WTC11 (cell line): ENCODE measurements around the gene LAMB4. TPM values are rescaled to one million over a fixed set of nuclear protein-coding genes. Genes with fewer than 3 reads are reported as not detected.

Source experiments
- ATAC-seq: fragments of 200-7000 bp; cut with Tn5 transposase; 2 replicates; pipeline ENCODE4 v1.10.0; 2021; ENCODE audit warnings: mild to moderate bottlenecking, moderate library complexity
- CTCF ChIA-PET: fragments of 300-600 bp; sonication (Branson Sonifier 250); formaldehyde crosslinking; loops from one replicate; lab custom pipeline; 2021; ENCODE audit warnings: antibody characterized with exemption; lab: Charles Lee
- POLR2A ChIA-PET: fragments of 350-600 bp; sonication (Branson Sonifier 250); formaldehyde crosslinking; loops from one replicate; lab custom pipeline; 2021; ENCODE audit warnings: antibody characterized with exemption; lab: Charles Lee
- DNase-seq: peaks from one replicate; pipeline ENCODE4 v3.0.0; 2021; ENCODE audit warnings: low spot score
- H3K27ac Mint-ChIP-seq: 2 replicates; pipeline ENCODE4 v1.8.0; 2021; ENCODE audit warnings: mixed read lengths
- H3K27me3 Mint-ChIP-seq: 2 replicates; pipeline ENCODE4 v1.8.0; 2021; ENCODE audit warnings: low read depth, mild to moderate bottlenecking, moderate library complexity, mixed read lengths
- H3K36me3 Mint-ChIP-seq: 2 replicates; pipeline ENCODE4 v1.8.0; 2021; ENCODE audit warnings: mixed read lengths
- H3K4me1 Mint-ChIP-seq: 2 replicates; pipeline ENCODE4 v1.8.0; 2022; ENCODE audit warnings: mixed read lengths
- H3K4me3 Mint-ChIP-seq: 2 replicates; pipeline ENCODE4 v1.8.0; 2021; ENCODE audit warnings: mild to moderate bottlenecking, moderate library complexity, mixed read lengths
- H3K9me3 Mint-ChIP-seq: 2 replicates; pipeline ENCODE4 v1.8.0; 2021; ENCODE audit warnings: mixed read lengths
- AR ChIP-seq: fragments of 250-450 bp; sonication (Bioruptor Pico); IDR thresholded peaks from 2 replicates; pipeline ENCODE4 v1.9.0; 2021; ENCODE audit warnings: mild to moderate bottlenecking
- CDX4 ChIP-seq: fragments of 250-450 bp; sonication (Bioruptor Pico); IDR thresholded peaks from 2 replicates; pipeline ENCODE4 v1.9.0; 2021; ENCODE audit warnings: moderate library complexity, mild to moderate bottlenecking, inconsistent platforms, borderline replicate concordance
- E2F4 ChIP-seq: sonication (generic); formaldehyde crosslinking; IDR thresholded peaks from 2 replicates; pipeline ENCODE4 v1.8.1; 2022; ENCODE audit warnings: low read depth, mild to moderate bottlenecking, moderate library complexity, missing genetic modification reagents, borderline replicate concordance
- ELF4 ChIP-seq: sonication (generic); formaldehyde crosslinking; IDR thresholded peaks from 2 replicates; pipeline ENCODE4 v1.8.1; 2022; ENCODE audit warnings: low read depth, mild to moderate bottlenecking, moderate library complexity, missing genetic modification reagents
- GRHL2 ChIP-seq: fragments of 250-450 bp; sonication (Bioruptor Pico); IDR thresholded peaks from 2 replicates; pipeline ENCODE4 v1.8.0; 2022; ENCODE audit warnings: mild to moderate bottlenecking, moderate library complexity; ENCODE audit not compliant: insufficient replicate concordance, severe bottlenecking
- GTF2I ChIP-seq: fragments of 250-450 bp; sonication (Bioruptor Pico); conservative IDR thresholded peaks from 2 replicates; pipeline ENCODE4 v1.4.0; 2021; ENCODE audit warnings: mild to moderate bottlenecking
- HMGA2 ChIP-seq: fragments of 250-450 bp; sonication (Bioruptor Pico); IDR thresholded peaks from 2 replicates; pipeline ENCODE4 v1.4.0; 2021; ENCODE audit warnings: mild to moderate bottlenecking, moderate library complexity
- NFYB ChIP-seq: sonication (generic); formaldehyde crosslinking; conservative IDR thresholded peaks from 2 replicates; pipeline ENCODE4 v1.8.0; 2022; ENCODE audit warnings: low read depth, missing genetic modification reagents
- SMAD3 ChIP-seq: sonication (generic); formaldehyde crosslinking; IDR thresholded peaks from 2 replicates; pipeline ENCODE4 v1.8.0; 2022; ENCODE audit warnings: missing genetic modification reagents, mild to moderate bottlenecking, borderline replicate concordance
- ZNF138 ChIP-seq: sonication (generic); formaldehyde crosslinking; conservative IDR thresholded peaks from 2 replicates; pipeline ENCODE4 v1.8.1; 2022; ENCODE audit warnings: mild to moderate bottlenecking, moderate library complexity, missing genetic modification reagents
- ZNF219 ChIP-seq: sonication (generic); formaldehyde crosslinking; IDR thresholded peaks from 2 replicates; pipeline ENCODE4 v1.8.0; 2023; ENCODE audit warnings: missing genetic modification reagents, mild to moderate bottlenecking, borderline replicate concordance
- ZNF423 ChIP-seq: fragments of 250-450 bp; sonication (Bioruptor Pico); IDR thresholded peaks from 2 replicates; pipeline ENCODE4 v2.1.2; 2022; ENCODE audit warnings: mild to moderate bottlenecking, moderate library complexity
- total RNA-seq: library from RNA; stranded (reverse); gene quantifications from 3 replicates; pipeline ENCODE4 v1.2.3, GENCODE V29; 2021
- TF ChIP-seq, protein P1 (sequence below): fragments of 250-450 bp; sonication (Bioruptor Pico); IDR thresholded peaks from 2 replicates; pipeline ENCODE4 v2.1.2; 2022; ENCODE audit warnings: mild to moderate bottlenecking, moderate library complexity
- TF ChIP-seq, protein P2 (sequence below): sonication (generic); formaldehyde crosslinking; IDR thresholded peaks from 2 replicates; pipeline ENCODE4 v1.8.1; 2023; ENCODE audit warnings: mild to moderate bottlenecking, moderate library complexity, missing genetic modification reagents
- TF ChIP-seq, protein P3 (sequence below): fragments of 250-450 bp; sonication (Bioruptor Pico); conservative IDR thresholded peaks from 2 replicates; pipeline ENCODE4 v1.9.0; 2021; ENCODE audit warnings: mild to moderate bottlenecking

The LAMB4 gene
- total RNA-seq, 1 experiment from 2014 or later = not detected

- TF ChIP-seq, protein P1, sequence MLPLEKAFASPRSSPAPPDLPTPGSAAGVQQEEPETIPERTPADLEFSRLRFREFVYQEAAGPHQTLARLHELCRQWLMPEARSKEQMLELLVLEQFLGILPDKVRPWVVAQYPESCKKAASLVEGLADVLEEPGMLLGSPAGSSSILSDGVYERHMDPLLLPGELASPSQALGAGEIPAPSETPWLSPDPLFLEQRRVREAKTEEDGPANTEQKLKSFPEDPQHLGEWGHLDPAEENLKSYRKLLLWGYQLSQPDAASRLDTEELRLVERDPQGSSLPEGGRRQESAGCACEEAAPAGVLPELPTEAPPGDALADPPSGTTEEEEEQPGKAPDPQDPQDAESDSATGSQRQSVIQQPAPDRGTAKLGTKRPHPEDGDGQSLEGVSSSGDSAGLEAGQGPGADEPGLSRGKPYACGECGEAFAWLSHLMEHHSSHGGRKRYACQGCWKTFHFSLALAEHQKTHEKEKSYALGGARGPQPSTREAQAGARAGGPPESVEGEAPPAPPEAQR (CRISPR knock-in tag) = no peak
- no peak for TF ChIP-seq GRHL2 (CRISPR knock-in tag)
- TF ChIP-seq, all 79 proteins: peak for 0
- ChIA-PET POLR2A (no interaction called here), CTCF (no interaction called here)
- Mint-ChIP-seq H3K27ac (no peak overlapping the region), H3K9me3 (no peaks in the 10 kb centered on the region), H3K36me3 (no peaks in the 10 kb centered on the region), H3K4me1 (peaks cover 2% of the 10 kb centered on the region), H3K27me3 (no peaks in the 10 kb centered on the region), H3K4me3 (no peak overlapping the region)
- no peak for DNase-seq
- ATAC-seq = no peak
Measured at GRCh38 chr7:108072739-108073138, 57.4 kb downstream of the LAMB4 start.

DNA sequence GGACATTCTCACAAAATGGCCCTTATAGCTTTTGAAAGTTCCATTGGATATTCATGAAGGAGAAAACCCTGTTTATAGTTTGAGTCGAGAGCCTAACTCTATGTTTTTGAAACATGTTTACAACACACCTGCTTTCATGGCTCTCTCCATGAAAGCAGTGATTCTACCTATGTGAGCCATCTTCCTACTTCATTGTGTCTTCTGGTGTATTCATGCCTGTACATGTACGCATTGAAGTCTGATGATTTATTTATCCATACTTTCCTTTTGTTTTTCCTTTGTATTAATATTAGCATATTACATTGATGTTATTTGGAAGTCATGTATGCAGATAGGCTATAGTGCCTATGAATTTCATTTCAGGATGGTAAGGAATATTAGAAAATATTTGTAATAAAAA, 58.0 kb downstream of the LAMB4 start:
- CTCF ChIA-PET = no interaction called here
- no peak overlapping the region for H3K27ac Mint-ChIP-seq

More for the DNA sequence above, 58.0 kb downstream of the LAMB4 start:
- Mint-ChIP-seq H3K4me3 (no peak overlapping the region), H3K4me1 (no peaks in the 10 kb centered on the region), H3K9me3 (no peaks in the 10 kb centered on the region), H3K27me3 (no peaks in the 10 kb centered on the region), H3K36me3 (no peaks in the 10 kb centered on the region)
- ATAC-seq (no peak), DNase-seq (no peak)
- POLR2A ChIA-PET = no interaction called here
- no peak for TF ChIP-seq ZNF138 (CRISPR knock-in tag)
- TF ChIP-seq NFYB (CRISPR knock-in tag) = no peak
- TF ChIP-seq ELF4 (CRISPR knock-in tag) = no peak
- no peak for TF ChIP-seq ZNF423 (CRISPR knock-in tag)
- TF ChIP-seq SMAD3 (CRISPR knock-in tag) = no peak
- TF ChIP-seq, protein P2, sequence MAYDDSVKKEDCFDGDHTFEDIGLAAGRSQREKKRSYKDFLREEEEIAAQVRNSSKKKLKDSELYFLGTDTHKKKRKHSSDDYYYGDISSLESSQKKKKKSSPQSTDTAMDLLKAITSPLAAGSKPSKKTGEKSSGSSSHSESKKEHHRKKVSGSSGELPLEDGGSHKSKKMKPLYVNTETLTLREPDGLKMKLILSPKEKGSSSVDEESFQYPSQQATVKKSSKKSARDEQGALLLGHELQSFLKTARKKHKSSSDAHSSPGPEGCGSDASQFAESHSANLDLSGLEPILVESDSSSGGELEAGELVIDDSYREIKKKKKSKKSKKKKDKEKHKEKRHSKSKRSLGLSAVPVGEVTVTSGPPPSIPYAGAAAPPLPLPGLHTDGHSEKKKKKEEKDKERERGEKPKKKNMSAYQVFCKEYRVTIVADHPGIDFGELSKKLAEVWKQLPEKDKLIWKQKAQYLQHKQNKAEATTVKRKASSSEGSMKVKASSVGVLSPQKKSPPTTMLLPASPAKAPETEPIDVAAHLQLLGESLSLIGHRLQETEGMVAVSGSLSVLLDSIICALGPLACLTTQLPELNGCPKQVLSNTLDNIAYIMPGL = no peak
- no peak for TF ChIP-seq ZNF219
- TF ChIP-seq CDX4 (CRISPR knock-in tag) = no peak
- no peak for TF ChIP-seq E2F4 (CRISPR knock-in tag)
- no peak for TF ChIP-seq AR
- TF ChIP-seq HMGA2 = no peak
- TF ChIP-seq, protein P3, sequence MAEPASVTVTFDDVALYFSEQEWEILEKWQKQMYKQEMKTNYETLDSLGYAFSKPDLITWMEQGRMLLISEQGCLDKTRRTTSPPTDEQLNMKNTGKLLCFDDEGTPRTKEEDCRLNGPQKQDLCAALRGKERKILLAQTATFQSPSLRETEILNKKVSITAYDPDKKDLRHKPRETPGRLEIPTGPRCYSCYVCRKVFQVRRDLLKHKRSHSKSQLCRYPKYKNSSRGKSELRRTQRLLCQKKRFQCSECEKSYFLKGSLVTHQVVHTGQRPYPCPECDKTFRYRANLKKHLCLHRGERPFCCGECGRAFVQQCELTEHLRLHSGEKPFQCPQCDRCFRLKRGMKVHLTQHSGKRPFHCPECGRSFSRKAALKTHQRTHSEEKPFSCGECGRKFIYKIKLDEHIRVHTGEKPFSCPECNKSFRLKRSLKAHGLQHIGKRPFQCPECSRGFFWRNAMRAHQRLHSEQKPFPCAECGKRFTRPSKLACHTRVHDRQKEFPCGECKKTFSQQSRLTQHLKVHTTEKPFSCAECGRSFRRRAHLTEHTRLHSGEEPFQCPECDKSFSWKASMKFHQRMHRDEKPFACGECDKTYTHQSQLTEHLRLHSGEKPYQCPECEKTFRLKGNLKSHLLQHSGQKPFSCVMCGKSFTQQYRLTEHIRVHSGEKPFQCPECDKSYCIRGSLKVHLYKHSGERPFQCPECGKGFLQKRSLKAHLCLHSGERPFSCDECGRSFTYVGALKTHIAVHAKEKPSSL (CRISPR knock-in tag) = no peak
- TF ChIP-seq GTF2I (CRISPR knock-in tag) = no peak
